C1 segment of cervical spinal cord (tissue), 14 donors: ENCODE results near the gene TFB1M.
"Not testable (repeated sequence)": the region's sequence is repeated elsewhere in the genome, so short reads cannot be mapped to it uniquely, and the experiment has no call there.

Experiments used
- DNase-seq, 14 donors: peaks; one replicate each; lab custom pipeline; 2025; lab: John Stamatoyannopoulos, UW

TFB1M gene

DNA sequence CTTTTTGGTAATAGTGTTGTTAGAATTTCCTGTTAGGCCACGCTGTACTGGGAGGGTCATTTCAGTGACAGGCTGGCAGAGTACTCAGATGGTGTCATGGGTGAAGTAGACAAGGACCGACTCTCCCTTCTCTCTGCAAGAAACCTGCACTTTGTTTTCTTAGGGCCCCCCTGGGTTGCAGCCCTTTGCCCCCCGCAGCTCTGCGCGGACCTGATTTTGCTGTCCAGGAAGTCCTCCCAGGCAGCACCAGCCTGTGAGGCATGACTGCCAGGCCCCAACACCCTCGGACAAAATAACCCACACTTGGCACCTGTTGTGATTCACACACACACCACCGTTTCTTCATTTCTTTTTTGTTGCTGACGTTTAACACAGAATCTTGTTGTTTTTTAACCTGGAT lies 72.3 kb downstream of the TFB1M start:
- no peak for DNase-seq

DNA sequence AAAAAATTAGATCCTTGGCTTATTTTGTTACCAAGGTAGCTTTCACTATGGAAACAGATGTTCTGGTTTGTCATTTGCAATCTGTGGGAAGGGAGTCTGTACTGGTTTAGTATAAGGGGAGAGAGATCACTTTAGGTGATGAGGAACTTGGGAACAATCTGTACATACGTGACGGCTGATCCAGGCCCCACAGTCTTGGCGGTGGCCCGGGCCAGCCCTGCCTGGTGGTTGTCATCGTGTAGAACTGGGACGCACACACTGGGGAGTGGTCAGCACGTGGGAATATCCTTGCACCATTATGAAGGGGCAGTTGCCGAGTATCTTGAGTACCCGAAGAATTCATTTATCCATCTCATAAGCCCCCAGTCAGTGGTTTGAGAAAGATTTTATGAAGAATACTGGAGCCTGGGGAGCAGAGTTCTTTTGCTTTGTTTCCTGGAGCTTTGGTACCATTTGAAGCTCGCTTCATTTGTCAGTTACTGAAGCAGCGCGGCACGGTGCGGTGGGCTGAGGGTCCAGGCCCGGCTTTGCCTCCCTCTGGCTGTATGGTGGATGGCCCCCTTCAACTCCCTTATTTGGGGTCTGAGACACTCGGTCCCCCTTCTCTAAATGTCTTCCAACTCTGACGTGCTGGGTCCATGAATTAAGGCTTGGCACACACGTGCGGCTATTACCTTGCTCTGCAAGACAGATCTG lies 73.2 kb downstream of the TFB1M start:
- no peak for DNase-seq

DNA sequence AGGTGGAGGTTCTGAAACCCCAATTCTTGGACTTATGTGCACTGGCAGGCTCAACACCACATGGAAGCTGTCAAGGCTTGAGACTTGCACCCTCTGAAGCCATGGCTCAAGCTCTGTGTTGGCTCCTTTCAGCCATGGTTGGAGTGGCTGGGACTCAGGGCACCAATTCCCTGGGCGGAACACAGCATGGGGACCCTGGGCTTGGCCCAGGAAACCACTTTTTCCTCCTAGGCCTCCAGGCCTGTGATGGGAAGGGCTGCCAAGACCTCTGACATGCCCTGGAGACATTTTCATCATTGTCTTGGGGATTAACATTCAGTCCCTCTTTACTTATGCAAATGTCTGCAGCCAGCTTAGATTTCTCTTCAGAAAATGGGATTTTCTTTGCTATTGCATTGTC lies 76.7 kb downstream of the TFB1M start:
- DNase-seq: no peak

DNA sequence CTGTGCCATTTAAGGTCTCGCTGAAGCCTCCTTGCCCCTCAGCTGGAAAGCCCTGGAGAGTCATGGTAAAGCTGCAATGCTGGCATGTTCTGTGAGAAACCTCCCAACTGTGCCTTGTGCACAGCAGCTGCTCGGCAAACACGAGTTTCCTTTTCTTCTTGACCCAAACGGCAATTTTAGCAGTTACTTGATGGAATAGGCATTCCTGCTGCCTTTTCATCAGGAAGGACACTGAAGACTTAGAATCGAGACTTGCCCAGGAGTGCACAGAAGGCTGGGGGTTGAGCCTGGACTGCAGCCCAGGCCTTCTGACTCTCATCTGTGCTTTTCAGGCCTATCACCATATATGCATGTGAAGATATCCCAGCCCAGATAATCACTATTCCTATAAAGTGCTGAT lies 79.2 kb downstream of the TFB1M start:
- no peak for DNase-seq

DNA sequence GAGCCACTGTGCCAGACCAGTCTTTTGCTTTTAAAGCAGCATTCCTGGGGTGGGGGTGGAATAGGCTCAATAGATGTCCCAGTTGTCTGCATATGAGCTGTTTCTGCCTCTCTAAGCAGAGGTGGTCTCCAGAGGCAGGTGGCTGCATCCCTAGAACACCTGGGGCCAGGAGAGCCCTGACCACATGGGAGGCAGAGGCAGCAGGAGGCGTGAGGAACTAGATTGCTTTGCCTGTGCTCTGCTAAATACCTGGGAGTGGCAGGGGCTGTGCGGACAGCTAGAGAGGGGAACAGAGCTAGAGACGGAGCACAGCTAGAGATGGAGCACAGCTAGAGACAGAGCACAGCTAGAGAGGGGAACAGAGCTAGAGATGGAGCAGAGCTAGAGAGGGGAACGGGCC lies 79.6 kb downstream of the TFB1M start:
- no peak for DNase-seq

DNA sequence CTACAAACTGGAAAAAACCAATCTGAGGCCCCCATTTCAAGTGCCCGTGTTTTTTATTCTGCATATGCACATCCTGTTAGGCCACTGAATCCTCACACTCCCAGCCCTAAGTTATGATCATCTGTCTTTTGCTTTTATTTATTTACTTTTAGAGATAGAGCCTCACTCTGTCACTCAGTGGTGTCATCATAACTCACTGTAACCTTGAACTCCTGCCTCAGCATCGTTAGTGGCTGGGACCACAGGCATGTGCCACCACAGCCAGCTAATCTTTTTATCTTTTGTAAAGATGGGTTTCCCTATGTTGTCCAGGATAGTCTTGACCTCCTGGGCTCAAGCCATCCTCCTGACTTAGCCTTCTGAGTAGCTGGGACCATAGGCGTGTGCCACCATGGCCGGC lies 80.1 kb downstream of the TFB1M start:
- no peak for DNase-seq

DNA sequence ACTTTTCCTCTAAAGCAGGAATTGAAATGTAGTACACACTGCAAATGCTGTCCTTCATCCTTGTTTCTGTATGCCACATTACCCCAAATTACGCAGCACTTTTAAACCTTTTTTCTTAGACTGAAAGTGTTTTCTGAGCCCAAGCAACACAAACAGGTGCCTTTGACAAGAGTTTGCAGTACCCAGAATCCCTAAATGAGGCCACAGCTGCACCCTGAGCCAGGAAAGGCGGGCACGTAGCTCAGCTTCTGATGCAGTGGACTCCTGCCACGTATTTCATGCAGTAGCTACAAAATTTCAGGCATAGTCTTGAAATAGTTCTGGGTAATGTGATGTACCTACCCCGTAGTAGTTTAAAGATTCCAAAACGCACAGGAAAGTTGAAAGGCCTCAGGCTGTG lies 81.4 kb downstream of the TFB1M start:
- DNase-seq: no peak

DNA sequence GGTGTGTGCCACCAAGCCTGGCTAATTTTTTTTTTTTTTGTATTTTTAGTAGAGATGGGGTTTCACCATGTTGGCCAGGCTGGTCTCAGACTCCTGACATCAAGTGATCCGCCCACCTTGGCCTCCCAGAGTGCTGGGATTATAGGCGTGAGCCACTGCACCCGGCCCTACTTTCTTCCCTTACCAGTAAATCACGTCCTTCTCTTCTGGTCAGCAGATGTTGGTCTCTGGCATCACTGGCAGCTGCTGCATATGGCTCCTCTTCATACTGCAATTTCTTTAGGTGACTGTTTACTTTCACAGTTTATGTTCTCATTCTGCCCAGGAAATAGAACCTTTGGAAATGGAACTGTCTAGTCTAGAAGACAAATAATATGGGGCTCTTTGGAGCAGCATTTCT lies 83.3 kb downstream of the TFB1M start:
- DNase-seq: not testable (repeated sequence)

DNA sequence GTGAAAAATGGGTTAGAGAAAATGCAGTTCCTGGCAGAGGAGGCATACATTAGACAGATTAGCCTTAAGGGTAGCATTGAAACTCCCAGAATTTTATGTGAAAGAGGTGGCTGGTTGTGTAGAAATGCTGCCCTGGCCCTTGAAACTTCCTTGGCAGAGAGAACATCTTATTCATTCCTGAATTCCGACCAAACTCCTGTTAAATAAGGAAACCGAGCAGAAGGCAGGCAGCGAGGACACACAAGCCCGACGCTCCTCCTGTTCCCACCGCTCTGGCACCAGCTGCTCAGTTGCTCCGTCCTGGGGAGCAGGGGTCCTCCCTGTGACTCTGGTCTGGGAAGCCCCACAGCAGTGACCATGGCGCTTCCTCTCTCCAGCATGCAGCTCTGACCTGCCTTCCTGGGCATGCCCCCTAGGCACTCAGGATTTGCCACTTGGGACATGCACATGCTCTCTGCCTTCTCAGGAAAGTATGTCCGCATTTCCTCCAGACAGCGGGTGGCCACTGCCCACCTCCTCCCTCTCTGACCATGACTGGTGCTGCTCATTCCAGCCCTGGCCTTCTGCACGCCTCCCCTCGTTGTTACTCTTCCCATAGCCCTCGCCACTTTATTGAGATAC lies 85.6 kb downstream of the TFB1M start:
- peak in 2 of 14 donors; percentile 7 to 39 for DNase-seq

DNA sequence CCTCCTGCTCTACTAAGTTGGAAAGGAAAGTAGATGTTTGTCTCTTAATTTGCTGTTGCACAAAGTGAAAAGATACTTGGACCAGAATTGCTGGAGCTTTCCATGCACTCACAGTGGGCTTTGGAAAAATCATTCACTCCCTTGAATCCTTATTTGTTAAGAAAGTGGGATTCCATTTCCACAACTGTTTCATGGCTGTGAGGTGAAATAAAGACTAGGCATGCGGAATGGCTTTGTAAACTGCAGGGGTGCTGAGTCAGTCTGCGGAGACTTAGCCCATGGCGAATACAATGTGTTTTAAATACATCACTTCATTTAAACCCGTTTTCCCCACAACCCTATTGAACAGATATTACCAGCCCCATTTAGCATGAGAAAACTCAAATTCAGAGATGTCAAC lies 87.2 kb downstream of the TFB1M start:
- DNase-seq: no peak

DNA sequence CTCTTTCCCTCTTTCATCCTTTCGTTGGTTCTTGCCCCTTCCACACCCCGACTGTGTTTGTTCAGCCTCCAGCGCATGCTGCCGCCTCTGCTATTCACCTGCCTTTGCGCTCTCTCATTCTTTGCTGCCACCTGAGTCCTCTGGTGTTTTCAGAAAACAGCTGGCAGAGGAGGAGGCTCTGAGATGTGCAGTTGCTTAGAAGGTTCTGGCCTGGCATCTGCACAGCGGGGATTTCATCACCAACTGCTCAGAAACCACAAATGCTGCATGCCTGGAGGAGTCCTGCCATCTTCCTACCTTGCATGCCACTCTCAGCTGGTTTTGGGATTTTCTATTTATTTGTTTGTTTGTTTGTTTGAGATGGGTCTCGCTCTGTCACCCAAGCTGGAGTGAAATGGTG lies 89.7 kb downstream of the TFB1M start:
- DNase-seq: no peak

DNA sequence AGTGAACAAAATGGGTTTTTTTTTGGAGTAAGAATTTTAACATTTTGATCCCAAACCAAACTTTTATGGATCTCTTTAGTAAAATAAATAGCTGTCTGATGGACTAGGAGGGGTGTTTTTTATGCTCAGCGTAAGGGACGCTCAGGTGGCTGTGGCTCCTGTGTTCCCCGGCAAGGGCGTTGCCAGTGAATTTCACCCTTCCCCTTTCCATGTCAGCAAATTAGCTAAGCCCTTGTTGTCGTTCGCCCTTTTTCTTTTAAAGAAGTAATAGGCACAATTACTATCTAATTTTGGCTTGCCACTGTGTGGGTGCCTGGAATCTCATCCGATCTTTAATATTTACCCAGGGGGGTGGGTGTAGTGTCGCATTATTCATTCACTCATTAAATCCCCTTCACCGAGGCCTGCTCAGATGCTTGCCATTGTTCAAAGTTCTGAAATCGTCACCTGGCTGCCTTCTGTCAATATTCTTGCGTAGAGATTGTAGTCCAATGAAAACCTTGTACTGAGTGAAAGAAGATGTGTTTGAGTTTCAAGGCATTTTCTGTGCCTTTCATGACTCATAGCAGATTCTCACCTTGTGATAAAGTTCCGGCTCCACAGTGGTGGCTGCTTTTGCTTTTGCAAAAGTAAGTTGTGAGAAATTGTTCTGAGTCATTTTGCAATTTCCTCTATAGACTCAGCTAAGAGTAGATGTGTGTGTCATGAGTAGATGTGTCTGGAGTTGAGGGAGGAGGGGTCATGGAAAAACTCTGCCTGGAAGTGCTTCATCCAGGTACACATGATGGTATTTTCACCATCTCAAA lies 90.4 kb downstream of the TFB1M start:
- no peak for DNase-seq

DNA sequence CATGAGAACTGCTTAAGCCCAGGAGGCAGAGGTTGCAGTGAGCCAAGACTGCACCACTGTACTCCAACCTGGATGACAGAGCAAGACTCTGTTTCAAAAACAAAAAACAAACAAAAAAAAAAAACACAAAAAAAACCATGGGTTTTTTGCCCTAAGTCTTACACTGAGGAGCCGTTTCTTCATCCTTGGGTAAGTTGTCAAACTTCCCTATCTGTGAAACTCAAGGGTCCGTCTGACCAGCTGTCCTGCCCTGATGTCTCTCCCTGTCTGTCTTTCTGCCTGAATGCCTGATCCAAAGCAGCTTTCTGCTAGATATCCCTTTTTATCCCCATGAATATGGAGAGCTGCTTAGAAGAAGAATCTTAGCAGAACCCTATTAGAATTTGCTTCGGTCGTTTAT lies 91.8 kb downstream of the TFB1M start:
- DNase-seq: no peak

DNA sequence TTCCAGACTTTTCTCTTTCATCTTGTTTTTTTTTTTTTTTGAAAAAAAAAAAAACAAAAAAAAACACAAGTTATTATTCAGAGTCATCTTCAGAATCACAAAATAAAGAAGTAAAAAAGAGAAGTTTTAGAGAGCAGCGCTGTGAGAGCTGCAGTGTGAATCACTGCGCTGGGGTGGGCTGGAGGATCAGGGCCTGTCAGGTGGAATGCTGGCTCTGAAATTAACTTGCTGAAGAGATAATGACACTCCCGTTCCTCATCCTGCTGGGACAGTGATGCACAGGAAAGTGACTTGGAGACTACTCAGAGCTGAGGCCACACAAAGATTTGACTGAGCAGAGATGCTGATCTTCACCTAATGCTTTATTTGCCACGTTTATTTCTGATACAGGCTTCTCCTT lies 93.2 kb downstream of the TFB1M start:
- no peak for DNase-seq

DNA sequence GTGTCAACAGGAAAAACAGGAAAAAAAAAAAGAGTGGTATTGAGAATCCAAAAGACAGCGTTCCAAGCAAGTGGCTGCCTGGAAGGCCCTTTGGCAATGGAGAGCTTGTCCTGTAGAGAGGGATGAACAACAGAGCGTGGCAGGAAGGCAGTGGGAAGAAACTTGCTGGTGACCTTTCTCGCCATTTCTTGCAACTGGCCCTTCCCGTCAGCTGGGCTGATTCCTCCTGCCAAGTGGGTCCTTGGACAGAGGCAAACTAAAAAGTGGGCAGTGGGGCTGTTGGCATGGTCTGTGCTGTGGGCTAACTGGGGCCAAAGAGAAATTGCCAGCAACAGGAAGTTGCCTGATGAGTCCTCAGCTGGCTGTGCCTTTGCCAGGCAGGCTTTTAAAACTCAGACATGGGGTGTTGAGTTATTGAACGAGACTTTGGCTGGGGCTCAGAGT lies 94.4 kb downstream of the TFB1M start:
- peak in 11 of 14 donors; percentile 3 to 87 (median 32) for DNase-seq

DNA sequence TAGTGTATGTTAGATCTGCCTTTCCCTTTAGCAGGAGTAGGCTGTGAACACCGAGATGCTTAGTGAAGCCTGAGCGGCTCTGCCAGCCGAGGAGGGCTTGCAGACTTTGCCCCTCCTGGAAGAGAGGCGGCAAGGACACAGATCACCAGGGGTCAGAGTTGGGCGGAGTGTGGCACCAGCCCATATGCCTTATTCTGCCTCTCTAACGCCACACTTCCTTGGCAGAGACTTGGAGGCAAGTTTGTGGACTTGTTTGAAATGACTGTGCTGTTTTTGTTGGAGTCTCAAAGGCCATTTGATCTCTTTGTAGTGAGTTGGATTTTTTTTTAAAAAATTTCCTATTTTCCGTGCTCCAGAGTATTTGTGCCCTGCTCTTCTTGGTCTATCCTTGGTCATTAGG lies 95.0 kb downstream of the TFB1M start:
- peak in 1 of 14 donors; percentile 39 for DNase-seq

DNA sequence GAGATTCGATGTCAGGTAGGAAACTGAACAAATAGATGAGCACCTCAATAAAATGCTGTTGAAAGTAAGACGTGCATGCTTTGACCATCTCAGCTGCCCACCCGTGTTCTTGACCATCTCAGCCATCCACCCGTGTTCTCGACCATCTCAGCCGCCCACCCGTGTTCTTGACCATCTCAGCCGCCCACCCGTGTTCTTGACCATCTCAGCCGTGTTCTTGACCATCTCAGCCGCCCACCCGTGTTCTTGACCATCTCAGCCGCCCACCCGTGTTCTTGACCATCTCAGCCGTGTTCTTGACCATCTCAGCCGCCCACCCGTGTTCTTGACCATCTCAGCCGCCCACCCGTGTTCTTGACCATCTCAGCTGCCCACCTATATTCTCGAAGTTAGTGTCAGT lies 95.6 kb downstream of the TFB1M start:
- DNase-seq: not testable (repeated sequence)

DNA sequence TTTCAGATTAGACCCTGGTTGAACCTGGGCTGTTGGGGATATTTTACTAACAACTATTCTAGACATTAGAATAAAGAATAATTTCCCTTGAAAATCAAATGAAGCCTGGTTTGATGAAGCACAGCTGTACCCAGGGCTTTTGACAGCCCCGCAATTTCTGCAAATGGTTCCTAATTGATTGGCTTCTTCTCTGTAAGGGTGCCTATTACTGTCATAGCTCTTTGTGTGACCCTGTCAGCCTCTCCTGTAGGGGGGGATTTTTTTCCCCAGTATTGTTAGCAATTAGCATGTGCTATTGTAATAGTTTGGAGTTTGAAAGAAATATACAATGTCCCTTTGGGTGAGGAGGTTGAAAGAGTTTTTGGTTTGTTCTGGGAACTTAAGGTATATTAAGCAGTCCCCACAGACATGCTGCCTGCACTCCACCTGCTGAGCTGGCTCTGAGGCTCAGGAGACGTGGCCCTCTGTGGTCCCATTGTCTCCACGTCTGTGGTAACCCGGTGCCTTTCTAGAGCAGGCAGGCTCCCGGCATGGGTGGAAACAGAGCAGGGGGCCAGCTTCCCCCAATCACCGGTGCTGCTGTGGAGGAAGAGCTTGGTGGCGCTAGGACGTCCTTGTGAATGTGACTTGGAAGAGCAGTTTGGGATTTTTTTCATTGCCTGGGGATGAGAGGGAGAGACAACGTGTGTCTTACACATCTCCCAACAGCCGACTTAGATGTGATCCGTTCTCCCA lies 97.8 kb downstream of the TFB1M start:
- DNase-seq: no peak

DNA sequence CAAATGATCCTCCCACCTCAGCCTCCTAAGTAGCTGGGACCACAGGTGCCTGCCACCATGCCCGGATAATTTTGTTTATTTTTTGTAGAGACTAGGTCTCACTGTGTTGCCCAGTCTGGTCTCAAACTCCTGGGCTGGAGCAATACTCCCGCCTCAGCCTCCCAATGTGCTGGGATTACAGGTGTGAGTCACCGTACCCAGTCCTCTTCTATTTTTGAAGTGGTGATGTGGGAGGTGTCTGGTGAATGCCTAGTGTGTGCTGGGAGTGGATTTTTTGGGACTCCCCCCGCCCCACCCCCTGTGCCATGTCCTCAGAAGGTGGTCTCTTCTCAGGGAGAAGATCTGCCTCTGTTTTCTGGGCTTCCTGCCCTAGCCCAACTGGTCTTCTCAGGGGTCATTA lies 98.4 kb downstream of the TFB1M start:
- no peak for DNase-seq

DNA sequence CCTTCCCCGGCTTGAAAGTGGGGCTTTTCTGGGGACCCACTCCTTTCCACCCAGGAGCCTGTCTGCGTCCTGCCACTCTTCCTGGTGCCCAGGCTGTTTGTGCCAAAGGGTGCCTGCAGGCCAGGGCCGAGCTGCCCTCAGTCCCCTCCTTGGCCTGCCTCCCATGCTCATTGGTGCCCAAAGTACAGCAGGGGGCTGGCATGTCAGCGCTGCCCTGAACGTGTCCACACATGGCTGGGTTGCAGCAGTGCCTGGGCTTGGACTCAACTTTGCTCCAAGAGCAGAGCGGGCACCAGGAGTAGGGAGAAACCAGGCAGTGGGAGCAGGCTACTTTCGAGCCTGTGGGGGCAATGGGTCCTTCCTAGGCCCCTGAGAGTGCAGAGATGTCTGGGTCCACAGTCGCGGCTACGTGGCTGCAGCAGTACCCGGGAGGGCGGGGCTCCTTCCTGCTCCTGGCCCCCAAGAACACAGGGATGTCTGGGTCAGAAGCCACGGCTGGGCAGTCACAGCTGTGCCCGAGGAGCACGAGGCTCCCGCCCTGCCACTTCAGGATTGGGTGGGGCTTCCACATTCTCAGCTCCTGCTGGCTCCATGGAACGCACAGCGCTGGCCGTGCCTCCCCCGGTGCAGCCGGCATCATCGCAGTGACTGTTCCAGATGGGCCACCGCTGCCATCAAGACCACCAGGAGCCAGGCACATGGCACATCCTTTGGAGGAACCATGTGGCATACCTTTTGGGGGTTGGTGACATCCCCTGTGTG lies 100.5 kb downstream of the TFB1M start:
- DNase-seq: no peak
